Lung microvascular endothelial cell (primary cell): ENCODE data around the gene TTYH1. TPM values are rescaled to one million over a fixed set of nuclear protein-coding genes. Genes with fewer than 3 reads are reported as not detected.
A peak's percentile ranks its signal among the peaks of the same experiment; 100 is the strongest.
"Not testable (repeated sequence)": the region's sequence is repeated elsewhere in the genome, so short reads cannot be mapped to it uniquely, and the experiment has no call there.

ENCODE experiments used
- DNase-seq, 2 donors: peaks; one replicate each; pipeline versions ENCODE4 v3.0.0 to v3.0.0-alpha.2; 2010; ENCODE audit warnings: low read depth in 2 of 2
- total RNA-seq: library from RNA; depleted of rRNA; stranded (reverse); fragments of >200 nt; gene quantifications from 2 replicates; pipeline ENCODE4 v1.2.1, GENCODE V29; 2014

The TTYH1 gene
- not detected in 2 replicates for total RNA-seq

DNA sequence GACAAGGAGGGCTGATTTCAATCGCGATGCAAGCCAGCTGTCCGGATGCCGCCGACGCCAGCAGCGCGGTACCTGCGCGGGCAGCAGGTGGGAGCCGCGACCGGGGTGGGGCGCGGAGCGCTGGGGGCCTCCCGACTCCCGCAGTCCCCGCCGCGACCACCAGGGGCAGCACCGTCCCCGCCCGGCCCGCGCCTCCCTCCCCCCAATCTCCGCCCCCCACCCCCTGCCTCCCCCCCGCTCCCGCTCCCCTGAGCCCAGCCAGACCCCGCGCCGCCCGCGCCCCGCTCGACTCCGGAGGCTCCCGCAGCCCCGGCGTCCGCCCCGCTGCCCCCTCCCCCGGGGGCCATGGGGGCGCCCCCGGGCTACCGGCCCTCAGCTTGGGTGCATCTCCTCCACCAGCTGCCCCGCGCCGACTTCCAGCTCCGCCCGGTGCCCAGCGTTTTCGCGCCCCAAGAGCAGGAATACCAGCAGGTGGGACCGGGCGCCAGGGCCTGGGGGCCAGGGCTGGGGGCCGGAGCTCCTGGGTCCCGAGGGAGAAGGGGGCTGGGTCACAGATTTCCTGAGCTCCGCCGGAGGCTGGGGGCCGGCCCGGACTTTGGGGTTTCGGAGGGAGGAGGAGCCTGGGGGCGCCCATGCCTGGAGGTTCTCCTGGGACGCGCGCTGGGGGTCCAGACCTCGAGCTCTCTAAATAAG is at the start of gene TTYH1:
TSS of gene TTYH1 (plus strand) at position 257 of the 693 bp plus-strand sequence. CDS start at position 346, 89 bp downstream.
- DNase-seq, result no peak

DNA sequence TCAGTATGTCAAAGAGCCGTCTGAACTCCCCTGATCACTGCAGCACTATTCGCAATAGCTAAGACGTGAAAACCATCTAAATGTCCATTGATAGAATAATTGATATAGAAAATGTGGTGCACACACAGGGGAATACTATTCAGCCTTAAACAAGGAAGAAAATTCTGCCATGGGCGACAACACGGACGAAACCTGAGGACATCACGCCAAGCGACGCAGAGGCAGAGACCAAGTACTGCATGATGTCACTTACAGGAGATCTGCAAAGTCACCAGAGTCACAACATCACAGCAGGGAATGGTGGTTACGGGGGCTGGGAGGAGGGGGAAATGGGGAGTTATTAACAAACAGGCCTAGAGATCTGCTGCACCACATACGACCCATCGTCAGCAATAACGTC is 49.5 kb upstream of the TTYH1 start:
- not testable (repeated sequence) for DNase-seq

DNA sequence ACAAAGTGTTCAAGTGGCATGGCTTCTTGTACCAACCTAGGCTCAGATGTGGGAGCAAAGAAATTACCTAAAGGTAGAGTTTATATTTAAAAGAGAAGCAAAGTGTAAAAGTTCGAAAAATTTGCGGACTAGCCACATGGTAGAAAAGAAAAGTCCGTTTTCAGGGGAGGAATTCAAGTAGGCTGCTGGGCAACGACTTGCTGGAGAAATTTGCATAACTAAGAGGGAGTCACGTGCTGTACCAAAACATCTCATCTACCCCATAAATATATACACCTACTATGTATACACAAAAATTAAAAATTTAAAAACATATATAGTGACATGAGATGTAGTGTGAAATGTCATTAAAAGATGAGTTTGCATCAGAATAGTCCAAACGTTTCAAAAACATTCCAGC is 48.5 kb upstream of the TTYH1 start:
- DNase-seq, result no peak

DNA sequence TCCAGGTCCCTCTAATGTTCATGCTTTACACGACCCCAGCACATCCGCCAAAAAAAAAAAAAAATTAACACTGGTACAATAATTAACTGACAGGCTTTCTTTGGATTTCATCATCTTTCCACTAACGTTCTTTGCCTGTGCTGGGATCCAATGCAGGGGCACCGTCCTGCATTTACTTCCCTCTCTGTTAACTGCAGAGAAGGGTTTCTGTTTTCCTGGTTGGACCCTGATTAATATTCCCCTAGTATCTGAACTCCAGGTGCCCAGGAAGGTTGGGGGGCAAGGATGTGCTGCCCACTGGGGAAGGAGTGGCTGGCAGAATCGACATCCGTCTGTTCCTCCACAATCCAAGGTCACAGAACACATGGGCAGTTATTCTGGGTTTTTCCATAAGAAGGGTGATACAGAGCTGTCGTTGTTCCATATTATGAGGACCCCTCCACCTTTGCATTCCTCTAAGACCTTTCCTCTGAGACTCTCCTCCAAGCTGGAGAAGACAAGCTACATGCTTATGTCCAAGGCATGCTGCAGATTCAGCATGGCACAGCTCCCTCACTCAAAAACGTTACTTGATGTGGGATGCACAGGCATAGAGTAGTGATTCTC is 46.1 kb upstream of the TTYH1 start:
- no peak for DNase-seq

DNA sequence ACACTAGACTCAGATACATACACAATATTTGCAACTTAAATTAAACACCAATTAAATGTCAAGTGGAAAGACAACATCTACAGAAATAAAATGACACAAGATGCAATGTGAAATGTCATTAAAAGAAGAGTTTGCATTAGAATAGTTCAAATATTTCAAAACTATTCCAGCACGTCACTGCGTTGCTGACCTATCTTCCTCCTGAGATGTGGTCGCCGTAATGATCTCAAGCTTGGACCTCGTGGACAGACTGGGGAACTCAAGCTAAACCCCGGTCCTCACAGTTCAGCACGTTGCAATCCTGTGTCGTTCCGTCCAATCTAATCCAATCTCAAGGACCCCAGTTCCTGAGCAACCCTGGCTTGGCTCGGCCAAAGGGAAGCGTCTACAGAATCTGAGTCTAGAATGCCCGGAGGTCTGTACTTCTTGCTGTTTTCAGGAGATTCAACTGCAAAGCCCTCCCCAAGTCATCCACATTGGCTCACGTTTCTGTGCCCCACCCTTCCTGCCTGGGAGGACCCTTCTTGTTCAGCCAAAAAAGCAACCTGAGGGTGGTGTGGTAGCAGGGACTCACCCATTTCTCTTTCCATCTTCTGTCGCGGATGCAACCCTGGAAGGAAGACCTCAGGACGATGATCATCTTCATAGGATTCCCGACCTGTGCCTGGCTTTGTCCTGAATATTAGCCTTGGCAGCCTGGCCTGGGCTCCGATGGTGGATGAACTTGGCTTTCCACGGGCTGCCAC is 45.4 kb upstream of the TTYH1 start:
- DNase-seq, result not testable (repeated sequence)

DNA sequence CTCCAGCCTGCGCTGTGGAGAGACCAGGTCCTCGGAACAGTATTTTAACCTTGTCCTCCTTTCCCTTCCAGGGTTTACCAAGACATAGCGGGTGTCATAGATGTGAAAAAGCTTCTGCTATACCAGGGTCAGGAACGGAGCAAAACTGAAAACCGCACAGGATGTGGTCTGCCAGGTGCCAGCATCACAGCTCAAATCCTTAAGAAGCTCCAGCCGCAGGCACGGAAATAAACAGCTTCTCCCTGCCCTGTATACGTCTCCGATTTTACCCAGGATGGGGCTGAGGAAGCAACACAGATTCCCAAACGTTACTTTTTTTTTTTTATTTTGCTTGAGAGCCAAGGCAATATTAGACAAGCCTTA is 44.8 kb upstream of the TTYH1 start:
- DNase-seq, result not testable (repeated sequence)

DNA sequence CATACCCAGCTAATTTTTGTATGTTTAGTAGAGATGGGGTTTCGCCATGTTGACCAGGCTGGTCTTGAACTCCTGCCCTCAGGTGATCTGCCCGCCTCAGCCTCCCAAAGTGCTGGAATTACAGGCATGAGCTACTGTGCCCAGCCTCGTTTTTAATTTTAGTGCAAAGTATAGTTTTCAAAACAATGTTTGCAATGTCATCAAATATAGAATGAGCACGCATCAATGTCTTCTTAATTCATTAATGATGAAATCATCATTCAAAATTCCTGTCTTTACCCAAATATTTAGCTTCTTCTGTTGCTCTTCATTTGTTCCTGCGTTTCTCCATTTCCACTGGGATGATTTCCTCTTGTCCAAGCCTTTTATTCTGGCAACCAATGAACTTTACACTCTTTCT is 43.8 kb upstream of the TTYH1 start:
- not testable (repeated sequence) for DNase-seq

DNA sequence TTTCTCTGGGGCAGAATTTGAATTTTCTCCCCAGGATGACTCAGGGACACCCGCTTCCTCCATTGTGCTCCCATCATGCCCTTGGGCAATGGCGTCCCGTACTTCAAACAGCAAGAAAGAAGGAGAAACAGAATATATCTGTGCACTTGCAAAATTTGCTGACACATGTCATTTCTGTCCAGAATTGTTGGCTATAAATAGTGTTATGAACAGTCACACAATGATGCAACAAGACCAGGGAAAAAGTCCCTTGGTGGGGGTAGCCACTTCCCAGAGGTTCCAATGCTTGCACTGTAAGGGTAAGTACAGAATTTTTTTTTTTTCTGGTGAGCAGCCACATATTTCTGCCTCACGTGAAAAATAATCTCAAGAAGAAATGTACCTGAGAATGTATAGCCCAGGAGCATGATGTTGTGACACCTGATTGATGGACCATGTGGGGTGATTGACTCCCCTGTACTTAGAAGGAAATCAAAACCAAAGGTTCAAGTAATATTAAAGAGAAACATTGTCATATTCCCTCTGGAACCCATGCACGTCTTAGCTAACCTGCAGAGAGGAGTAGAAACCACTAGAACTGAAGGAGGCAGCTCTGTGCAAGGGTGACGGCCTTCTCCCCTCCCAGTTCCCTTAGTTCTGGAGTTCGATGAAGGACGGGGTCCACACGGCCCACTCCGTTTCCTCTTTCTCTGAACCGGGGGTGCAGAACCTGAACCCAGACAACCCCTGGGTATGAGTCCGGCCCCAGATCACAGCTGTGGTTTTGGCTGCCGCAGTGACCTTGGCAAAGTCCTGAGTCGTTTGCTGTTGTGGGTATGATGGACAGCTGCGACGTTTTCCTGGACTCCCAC is 41.3 kb upstream of the TTYH1 start:
- no peak for DNase-seq

DNA sequence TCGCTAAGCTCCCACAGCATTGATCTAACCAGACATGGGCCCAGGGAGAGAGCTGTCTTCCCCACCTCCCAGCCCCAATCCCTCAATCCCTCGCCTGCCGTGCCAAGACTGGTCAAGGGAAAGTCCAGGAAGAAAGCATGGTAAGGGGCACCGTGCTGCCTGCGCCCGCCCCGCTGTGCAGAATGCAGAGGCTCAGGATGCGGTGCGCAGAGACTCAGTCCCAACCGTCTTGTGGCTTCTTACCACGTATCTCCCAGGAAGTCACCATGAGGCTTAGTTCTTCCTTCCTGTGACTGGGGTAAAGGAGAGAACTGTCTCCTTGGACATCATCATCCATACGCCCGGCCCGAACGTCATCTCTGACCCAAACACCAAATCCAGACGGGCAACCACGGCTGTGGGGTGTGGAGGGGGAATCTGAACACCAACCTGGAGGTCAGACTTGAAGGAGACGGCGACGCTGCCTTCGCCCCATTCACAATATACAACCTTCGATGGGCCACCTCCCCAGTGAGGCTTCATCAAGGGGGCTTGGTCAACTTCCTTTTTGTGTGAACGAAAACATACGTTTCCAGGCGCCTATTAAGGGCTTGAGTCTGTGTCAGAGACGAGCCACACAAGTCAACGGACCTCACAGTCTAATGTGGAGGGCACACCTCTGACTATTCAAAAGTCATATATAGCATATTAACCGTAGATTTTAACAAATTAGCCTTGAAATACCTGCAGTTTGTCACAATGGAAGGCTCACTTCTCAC is 39.9 kb upstream of the TTYH1 start:
- not testable (repeated sequence) for DNase-seq

DNA sequence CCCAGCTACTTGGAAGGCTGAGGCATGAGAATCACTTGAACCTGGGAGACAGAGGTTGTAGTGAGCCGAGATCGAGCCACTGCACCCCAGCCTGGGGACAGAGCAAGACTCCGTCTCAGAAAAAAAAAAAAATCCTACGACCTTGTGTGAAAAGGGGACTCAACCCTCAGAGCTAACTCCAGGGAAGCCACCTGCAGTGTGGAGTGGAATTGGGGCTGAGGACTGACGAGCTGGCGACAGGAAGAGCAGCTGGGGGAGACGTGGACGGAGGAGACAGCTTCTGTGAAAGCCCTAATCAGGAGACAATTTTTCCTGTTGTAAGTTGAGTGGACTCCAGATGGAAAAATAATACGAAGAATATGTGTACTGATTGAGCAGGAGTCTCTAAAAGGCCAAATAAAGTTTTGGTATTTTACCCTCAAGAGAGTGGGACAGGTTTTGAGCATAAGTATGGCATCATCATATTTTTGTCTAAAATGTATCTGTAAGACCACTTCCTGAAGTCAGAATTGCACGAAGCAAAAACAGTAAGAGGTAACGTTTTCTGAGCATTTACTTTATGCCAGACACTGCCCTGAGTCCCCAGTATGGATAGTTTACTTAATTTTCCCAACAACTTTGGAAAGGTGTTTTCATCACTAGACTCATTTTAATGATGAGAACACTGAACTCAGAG is 38.5 kb upstream of the TTYH1 start:
- DNase-seq, result no peak

DNA sequence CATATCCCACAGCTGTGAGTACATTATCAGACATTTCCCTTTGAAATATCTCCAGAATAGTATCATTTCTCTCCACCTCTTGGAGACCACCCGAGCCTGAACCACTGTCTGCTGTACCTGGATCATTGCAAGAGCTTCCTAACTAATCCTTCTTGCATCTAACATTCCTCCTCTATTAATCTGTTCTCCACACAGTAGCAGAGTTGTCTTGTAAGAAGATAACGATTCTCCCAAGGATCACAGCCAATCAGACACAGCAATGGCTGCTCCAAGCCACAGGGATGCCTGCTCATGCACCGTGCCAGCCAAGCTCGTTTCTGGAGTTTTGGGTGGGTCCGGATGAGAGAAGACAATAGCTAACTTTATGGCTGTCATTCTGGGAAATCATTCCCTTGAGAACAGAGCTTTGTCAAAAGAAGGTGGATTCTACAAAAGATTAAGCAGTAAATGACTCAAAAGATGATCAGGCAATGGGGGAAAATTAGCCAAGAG is 36.0 kb upstream of the TTYH1 start:
- no peak for DNase-seq

DNA sequence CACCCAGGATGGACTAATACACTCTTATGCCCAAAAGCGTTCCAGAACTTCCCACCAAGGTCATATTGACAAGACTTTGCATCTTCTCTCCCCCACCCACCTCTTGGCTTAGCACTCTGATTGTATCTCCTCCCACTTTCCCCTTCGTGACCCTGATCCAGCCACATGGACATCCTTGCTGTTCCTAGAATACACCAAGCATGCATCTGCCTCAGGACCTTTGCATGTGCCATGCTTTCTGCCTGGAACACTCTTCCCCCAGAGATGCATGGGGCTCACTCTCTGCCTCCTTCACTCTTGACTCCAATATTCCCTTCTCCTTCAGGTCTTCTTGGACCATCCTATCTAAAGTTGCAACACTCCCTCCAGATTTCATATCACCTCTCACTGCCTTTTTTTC is 34.4 kb upstream of the TTYH1 start:
- DNase-seq, result no peak

DNA sequence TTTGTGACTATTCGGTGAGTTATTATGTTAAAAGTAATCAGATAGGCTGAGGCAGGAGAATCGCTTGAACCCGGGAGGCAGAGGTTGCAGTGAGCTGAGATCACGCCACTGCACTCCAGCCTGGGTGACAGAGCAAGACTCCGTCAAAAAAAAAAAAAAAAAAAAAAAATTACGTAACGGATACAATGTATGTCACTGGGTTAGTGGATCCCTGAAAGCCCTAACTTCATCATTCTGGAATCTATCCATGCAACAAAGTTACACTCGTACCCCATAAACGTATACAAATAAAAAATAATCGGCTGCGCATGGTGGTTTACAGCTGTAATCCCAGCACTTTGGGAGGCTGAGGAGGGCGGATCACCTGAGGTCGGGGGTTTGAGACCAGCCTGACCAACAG is 33.2 kb upstream of the TTYH1 start:
- not testable (repeated sequence) for DNase-seq

DNA sequence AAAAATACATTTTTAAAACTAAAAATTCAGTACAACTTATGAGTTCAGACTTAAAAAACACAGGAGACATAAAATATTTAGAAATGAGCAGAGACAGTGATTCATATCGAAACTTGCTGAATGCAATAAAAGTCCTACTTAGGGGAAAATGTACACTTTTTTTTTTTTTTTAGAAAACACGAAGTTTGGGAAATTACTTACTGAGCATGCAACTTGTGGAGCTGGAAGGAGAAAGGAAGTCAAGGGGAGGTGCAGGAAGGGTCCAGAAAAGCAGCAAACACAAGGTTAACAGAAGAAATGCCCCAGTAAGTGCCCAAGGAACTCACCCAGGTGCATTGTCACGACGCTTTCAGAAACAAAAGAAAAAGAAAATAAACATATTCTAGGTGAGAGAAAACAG is 31.9 kb upstream of the TTYH1 start:
- DNase-seq, result no peak

DNA sequence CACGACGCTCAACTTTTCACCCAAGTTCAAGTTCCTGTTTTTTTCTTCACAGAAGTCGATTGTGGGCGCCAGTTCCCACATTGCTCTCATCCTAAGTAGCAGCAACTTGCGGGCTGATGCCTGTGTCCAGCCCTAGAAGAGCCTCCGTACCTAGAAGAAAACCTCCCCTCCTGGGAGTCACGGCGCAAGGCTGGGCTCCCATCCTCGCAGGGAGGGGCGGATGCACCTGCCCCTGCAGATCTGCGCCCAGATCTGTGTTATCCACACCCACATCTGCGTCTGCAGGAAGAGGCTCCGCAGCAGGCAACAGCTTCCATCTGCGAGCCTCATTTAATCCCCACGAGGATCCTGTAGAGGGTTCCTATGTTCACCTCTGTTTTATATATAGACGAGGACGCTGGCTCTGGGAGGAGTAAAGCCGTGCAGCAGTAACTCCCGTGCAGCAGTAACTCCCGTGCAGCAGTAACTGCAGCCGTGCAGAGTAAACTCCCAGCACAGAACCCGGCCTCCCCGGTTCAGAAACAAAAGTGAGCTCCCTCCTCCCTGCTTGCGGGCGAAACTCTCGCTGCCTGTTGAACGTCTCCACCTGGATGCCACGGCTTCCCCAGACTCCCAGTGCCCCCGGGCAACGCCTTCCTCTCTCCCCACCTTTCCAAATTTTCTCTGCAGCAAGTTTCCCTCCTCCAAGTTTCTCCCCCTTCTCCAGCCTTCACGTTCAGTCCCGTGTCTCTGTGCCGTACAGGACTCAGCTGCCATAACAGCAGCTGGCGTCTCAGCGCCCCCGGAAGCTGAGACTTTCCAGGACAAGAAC is 27.1 kb upstream of the TTYH1 start:
- DNase-seq, result peak in 1 of 2 donors; percentile 58

DNA sequence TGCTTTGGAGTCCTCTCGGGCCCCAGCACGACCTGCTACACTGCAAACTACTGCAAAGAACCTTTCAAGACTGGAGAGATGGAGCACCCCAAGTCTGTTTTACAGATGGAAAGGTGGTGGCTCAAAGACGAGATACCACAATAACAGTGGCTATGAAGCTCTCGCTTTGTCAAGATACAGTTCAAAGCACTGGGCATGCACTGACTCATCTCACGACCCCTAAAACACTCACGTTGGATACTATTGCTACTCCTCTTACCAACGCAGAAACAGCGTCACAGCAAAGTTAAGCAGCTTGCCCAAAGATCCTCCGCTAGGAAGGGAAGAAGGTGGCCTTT is 26.5 kb upstream of the TTYH1 start:
- DNase-seq, result no peak

DNA sequence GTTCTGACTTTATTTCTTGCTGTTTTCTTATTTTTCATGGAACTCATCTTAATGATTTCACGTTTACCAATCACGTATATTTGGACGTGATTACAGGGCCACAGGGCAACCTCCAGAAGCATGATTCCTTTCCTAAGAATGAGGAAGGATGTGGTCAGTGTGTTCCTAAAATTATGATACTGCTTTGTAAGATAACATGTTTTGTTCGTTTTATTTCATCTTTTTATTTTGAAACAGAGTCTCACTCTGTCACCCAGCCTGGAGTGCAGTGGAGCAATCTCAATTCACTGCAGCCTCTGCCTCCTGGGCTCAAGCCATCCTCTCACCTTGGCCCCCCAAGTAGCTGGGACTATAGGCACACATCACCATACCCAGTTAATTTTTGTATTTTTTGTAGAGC is 25.7 kb upstream of the TTYH1 start:
- peak in 1 of 2 donors; percentile 46 for DNase-seq

DNA sequence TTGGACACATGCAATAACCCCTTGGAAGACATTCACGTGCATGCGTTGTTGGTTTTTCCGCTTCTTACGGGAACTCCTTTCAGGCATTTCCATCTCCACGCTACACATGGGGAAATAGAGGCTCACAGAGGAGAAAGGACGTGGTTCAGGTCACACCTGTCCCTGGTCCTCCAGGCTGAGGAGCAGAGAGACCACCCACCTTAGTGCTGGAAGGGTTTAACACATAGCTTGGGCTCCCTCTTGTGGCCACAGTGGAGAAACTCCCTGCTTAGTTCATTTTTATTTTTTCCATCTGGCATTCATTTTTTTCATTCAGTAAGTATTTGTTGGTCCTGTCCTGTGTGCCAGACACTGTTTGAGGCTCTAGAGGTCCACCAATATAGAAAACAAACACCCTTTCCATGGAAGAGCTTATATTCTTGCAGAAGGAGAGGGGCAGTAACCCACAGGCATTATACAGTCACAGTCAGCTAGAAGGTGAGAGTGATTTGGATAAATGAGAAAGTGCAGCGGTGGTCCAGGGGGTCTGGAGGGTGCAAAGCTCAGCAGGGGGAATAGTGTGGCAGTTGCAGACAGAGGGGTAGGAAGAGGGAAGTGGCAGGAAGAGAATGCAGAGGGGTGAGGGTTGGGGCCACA is 24.2 kb upstream of the TTYH1 start:
- peak; percentile 71 to 80 for DNase-seq

DNA sequence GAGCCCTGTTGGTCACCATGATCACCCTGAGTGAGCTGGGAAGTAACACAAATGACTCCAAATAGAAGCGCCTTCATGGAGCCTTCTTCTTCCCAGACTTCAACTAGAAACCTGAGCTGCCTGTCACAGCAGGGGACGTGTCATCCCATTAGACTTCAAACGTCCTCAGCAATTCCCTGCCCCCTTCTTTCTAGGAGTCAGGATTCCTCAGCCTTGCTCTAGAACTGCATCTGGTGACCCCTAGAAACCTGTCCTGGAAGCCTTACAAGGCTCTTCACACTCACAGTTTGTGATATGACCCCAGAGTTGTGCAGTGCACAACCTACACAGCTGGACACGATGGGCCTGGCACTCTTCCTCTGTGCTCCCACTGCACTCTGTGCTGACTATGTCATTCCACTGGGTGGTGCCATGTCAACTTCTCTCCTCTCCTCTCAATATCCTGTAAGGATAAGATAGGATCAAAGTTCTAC is 23.6 kb upstream of the TTYH1 start:
- DNase-seq, result no peak
